ENCODE results near the gene THSD7B.

The THSD7B gene

DNA sequence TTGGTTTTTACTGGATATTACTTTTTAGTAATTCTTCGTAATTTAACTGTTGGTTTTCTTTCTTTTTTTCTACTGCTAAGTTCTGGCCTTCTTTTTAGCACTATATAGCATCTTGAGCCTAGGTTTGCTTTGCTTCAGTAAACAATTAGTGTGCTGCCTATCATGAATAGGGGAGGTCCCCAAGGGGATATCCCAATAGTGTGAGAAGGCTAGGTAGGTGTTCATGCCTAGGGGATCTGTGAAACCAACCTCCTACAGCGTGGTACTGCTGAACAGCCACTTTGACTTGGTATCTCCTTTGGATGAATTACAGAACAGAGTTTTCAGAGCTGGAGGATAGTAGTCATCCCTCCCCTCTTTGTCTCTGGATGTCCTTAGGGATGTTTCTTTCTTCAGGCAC is 888.7 kb downstream of the THSD7B start:
- no peak overlapping the region for H3K4me3 ChIP-seq (ENCODE audit: low read depth, low read length)
- no peak for DNase-seq (ENCODE audit: low read depth)
- TF ChIP-seq, protein P1, sequence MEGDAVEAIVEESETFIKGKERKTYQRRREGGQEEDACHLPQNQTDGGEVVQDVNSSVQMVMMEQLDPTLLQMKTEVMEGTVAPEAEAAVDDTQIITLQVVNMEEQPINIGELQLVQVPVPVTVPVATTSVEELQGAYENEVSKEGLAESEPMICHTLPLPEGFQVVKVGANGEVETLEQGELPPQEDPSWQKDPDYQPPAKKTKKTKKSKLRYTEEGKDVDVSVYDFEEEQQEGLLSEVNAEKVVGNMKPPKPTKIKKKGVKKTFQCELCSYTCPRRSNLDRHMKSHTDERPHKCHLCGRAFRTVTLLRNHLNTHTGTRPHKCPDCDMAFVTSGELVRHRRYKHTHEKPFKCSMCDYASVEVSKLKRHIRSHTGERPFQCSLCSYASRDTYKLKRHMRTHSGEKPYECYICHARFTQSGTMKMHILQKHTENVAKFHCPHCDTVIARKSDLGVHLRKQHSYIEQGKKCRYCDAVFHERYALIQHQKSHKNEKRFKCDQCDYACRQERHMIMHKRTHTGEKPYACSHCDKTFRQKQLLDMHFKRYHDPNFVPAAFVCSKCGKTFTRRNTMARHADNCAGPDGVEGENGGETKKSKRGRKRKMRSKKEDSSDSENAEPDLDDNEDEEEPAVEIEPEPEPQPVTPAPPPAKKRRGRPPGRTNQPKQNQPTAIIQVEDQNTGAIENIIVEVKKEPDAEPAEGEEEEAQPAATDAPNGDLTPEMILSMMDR (IDR thresholded peaks at IDR 0.05; ENCODE audit: low read depth, low read length, missing control alignments), result no peak

DNA sequence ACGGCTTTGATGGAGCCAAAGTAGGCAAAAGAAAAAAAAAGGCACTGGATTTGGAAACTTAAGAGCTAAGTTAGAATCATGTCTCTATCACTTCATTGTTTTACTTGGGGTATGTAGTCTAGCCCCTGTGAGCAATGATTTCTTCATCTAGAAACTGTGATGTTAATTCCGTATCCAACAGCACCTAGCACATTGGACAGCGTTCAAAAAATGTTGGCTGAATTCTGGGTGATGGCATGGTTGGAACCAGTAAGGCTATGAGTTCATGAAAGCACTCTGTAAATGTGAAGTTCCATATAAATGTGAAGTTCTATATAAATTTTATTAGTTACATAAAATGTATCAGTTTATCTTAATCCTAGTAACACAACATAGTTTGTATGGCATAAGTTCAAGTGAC is 890.5 kb downstream of the THSD7B start:
- H3K4me3 ChIP-seq (ENCODE audit: low read depth, low read length), result no peak overlapping the region
- TF ChIP-seq, protein P1 (IDR thresholded peaks at IDR 0.05; ENCODE audit: low read depth, low read length, missing control alignments), result no peak
- no peak for DNase-seq (ENCODE audit: low read depth)

- no peak for DNase-seq (ENCODE audit: low read depth)
- TF ChIP-seq, protein P1 (IDR thresholded peaks at IDR 0.05; ENCODE audit: low read depth, low read length, missing control alignments), result no peak
These were observed 893.1 kb downstream of the THSD7B start for GRCh38 chr2:137658433-137658832.

GRCh38 chr2:137659616-137660015 is 894.3 kb downstream of the THSD7B start:
- TF ChIP-seq, protein P1 (IDR thresholded peaks at IDR 0.05; ENCODE audit: low read depth, low read length, missing control alignments), result no peak
- DNase-seq (ENCODE audit: low read depth), result no peak
- no peak overlapping the region for H3K4me3 ChIP-seq (ENCODE audit: low read depth, low read length)

More at GRCh38 chr2:137658433-137658832, 893.1 kb downstream of the THSD7B start:
- no peak overlapping the region for H3K4me3 ChIP-seq (ENCODE audit: low read depth, low read length)

DNA sequence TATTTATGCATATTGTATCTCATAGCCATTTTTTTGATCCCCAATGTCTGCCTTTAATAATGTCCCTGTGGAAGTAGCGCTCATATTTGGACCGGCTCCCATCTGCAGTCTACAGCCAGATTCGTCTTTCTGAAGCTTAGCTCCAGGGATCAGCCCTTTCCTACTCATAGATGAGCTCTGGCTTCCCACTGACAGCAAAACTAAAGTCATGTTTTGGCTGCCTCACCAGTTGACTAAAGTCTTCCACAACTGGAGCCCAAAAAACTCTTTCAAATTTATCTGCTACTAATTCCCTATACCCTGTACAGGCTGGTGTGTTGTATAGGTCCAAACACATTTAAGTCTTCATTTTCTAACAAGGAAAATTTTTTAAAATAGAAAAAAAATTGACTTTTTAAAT is 904.8 kb downstream of the THSD7B start:
- no peak overlapping the region for H3K4me3 ChIP-seq (ENCODE audit: low read depth, low read length)
- TF ChIP-seq, protein P1 (IDR thresholded peaks at IDR 0.05; ENCODE audit: low read depth, low read length, missing control alignments), result no peak
- no peak for DNase-seq (ENCODE audit: low read depth)

- DNase-seq (ENCODE audit: low read depth), result no peak
- TF ChIP-seq, protein P1 (IDR thresholded peaks at IDR 0.05; ENCODE audit: low read depth, low read length, missing control alignments), result no peak
- H3K4me3 ChIP-seq (ENCODE audit: low read depth, low read length), result no peak overlapping the region
These were observed 907.7 kb downstream of the THSD7B start for GRCh38 chr2:137672989-137673552.

- no peak overlapping the region for H3K4me3 ChIP-seq (ENCODE audit: low read depth, low read length)
- TF ChIP-seq, protein P1 (IDR thresholded peaks at IDR 0.05; ENCODE audit: low read depth, low read length, missing control alignments), result no peak
- no peak for DNase-seq (ENCODE audit: low read depth)
These were observed 909.6 kb downstream of the THSD7B start for GRCh38 chr2:137674991-137675390.

All from GM12864 (cell line).